Thyroid gland (tissue), 4 donors: Measurements from ENCODE around the gene CAGE1.

Source experiments
- POLR2A ChIP-seq, 2 donors: fragments of 450-650 bp; IDR thresholded peaks; one replicate each; pipeline ENCODE4 v1.6.1; 2017; ENCODE audit warnings: antibody characterized with exemption in 2 of 2, mild to moderate bottlenecking in 2 of 2, moderate library complexity in 1 of 2
- TF ChIP-seq, protein P1 (sequence below), 6 experiments: fragments of 200-600 bp in 3 of 6; fragments of 450-650 bp in 3 of 6; sonication (generic) in 3 of 6; IDR thresholded peaks; one replicate each; pipeline ENCODE4 v1.5.1; 2016 to 2019; ENCODE audit warnings: antibody characterized with exemption in 6 of 6, mild to moderate bottlenecking in 2 of 6, inconsistent platforms in 1 of 6, moderate library complexity in 1 of 6

DNA sequence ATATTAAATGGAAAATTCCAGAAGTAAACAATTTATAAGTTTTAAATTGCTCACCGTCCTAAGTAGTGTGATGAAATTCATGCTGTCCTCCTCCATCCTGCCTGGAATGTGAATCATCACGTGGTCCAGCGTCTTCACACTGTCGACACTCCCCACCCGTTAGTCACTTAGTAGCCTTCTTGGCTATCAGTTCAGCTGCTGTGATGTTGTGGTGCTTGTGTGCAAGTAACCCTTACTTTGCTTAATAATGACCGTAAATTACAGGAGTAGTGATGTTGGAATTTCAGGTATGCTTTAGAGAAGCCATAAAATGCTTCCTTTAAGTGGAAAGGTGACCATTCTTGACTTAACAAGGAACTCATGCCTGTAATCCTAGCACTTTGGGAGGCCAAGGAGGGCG is 25.3 kb upstream of the CAGE1 start:
- TF ChIP-seq, protein P1, sequence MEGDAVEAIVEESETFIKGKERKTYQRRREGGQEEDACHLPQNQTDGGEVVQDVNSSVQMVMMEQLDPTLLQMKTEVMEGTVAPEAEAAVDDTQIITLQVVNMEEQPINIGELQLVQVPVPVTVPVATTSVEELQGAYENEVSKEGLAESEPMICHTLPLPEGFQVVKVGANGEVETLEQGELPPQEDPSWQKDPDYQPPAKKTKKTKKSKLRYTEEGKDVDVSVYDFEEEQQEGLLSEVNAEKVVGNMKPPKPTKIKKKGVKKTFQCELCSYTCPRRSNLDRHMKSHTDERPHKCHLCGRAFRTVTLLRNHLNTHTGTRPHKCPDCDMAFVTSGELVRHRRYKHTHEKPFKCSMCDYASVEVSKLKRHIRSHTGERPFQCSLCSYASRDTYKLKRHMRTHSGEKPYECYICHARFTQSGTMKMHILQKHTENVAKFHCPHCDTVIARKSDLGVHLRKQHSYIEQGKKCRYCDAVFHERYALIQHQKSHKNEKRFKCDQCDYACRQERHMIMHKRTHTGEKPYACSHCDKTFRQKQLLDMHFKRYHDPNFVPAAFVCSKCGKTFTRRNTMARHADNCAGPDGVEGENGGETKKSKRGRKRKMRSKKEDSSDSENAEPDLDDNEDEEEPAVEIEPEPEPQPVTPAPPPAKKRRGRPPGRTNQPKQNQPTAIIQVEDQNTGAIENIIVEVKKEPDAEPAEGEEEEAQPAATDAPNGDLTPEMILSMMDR (IDR thresholded peaks at IDR 0.05): no peak
- no peak for TF ChIP-seq POLR2A (IDR thresholded peaks at IDR 0.05)
